ENCODE results near the gene ATP6V1C2. TPM values are rescaled to one million over a fixed set of nuclear protein-coding genes. Genes with fewer than 3 reads are reported as not detected.

ATP6V1C2 gene
- total and polyA plus RNA-seq, 2 of the 4 experiments (the other 2 are of a cell fraction): not detected

GRCh38 chr2:10826026-10826425, 104.6 kb downstream of the ATP6V1C2 start:
- Histone ChIP-seq H3K27ac (ENCODE audit: insufficient read depth, low read length) (no peak overlapping the region), H3K9ac (ENCODE audit: low read depth, low read length) (no peak overlapping the region), H3K79me1 (ENCODE audit: low read depth in 1 of 2, low read length in 2 of 2) (no peaks in the 10 kb centered on the region), H2BK15ac (ENCODE audit: low read depth, low read length) (no peak overlapping the region), H3K36me3 (ENCODE audit: control insufficient read depth, insufficient read depth, low read length) (no peaks in the 10 kb centered on the region), H2BK120ac (ENCODE audit: low read depth, low read length) (no peak overlapping the region), H2AK5ac (ENCODE audit: low read depth, low read length) (no peak overlapping the region), H4K5ac (ENCODE audit: low read depth, low read length) (no peak overlapping the region), H3K4me3 (ENCODE audit: insufficient read depth, low read depth, low read length) (no peak overlapping the region), H2AK9ac (replicated peaks; ENCODE audit: low read depth, low read length, poor library complexity) (no peak overlapping the region), H4K8ac (ENCODE audit: low read depth in 2 of 2, low read length in 2 of 2) (no peak overlapping the region), H2BK20ac (ENCODE audit: low read depth, low read length) (no peak overlapping the region), H3K4ac (ENCODE audit: low read depth, low read length) (no peak overlapping the region), H4K91ac (ENCODE audit: insufficient read depth, low read depth, low read length) (no peak overlapping the region), H3K4me2 (ENCODE audit: low read depth, low read length) (no peak overlapping the region), H3K23ac (ENCODE audit: low read depth, low read length) (no peak overlapping the region), H3K9me3 (ENCODE audit: control insufficient read depth, insufficient read depth, low read length) (no peaks in the 10 kb centered on the region; the same call in 1 of the 2 replicates), H3K18ac (ENCODE audit: low read depth, low read length) (no peak overlapping the region), H3K56ac (ENCODE audit: extremely low read depth, insufficient read depth, low read length) (no peak overlapping the region), H3K14ac (replicated peaks; ENCODE audit: low read depth, low read length) (no peak overlapping the region), H4K20me1 (ENCODE audit: insufficient read depth, low read length) (no peaks in the 10 kb centered on the region), H3K27me3 (ENCODE audit: control insufficient read depth, insufficient read depth, low read length) (peaks cover 60% of the 10 kb centered on the region), H2BK5ac (ENCODE audit: low read depth, low read length, poor library complexity, severe bottlenecking) (no peak overlapping the region), H2AFZ (replicated peaks; ENCODE audit: low read length, poor library complexity) (no peak overlapping the region), H3K4me1 (ENCODE audit: control insufficient read depth, insufficient read depth, low read length) (no peaks in the 10 kb centered on the region), H3K9me1 (ENCODE audit: insufficient read depth, low read length) (no peaks in the 10 kb centered on the region)
- dilution Hi-C loops (cut with HindIII; ENCODE audit: low sequenced_read_pairs, unreplicated experiment): no loop called here
- ATAC-seq (ENCODE audit: low read depth): no peak
- WGBS, 2 experiments (ENCODE audit: extremely low coverage in 2 of 2, insufficient read length in 1 of 2): 60% methylated on average over 1 of the region's 8 CpGs; no CpG with 5 or more reads in 1 of the 2 experiments
- CTCF ChIA-PET: no interaction called here
- BruUV-seq (replicated peaks): no TSS peak
- DNase-seq: no peak
- POLR2A ChIA-PET (ENCODE audit: unreplicated experiment): no interaction called here
- in situ Hi-C loops (cut with MboI; ENCODE audit: low sequenced_read_pairs): no loop called here
- intact Hi-C loops (cut with micrococcal nuclease): no loop called here
- TF ChIP-seq MAZ (IDR thresholded peaks at IDR 0.05; ENCODE audit: borderline replicate concordance, low read depth, low read length) (no peak), RCOR1 (IDR thresholded peaks at IDR 0.05; ENCODE audit: insufficient replicate concordance, low read length) (no peak), BHLHE40 (IDR thresholded peaks at IDR 0.05; ENCODE audit: low read depth, low read length) (no peak), SMC3 (IDR thresholded peaks at IDR 0.05; ENCODE audit: low read depth, low read length) (no peak), CHD1 (IDR thresholded peaks at IDR 0.05; ENCODE audit: low read depth, low read length) (no peak), CEBPB (IDR thresholded peaks at IDR 0.05; ENCODE audit: low read depth, low read length) (no peak), MXI1 (IDR thresholded peaks at IDR 0.05; ENCODE audit: borderline replicate concordance, low read depth, low read length) (no peak), RFX5 (IDR thresholded peaks at IDR 0.05; ENCODE audit: low read depth, low read length) (no peak)
- TF ChIP-seq, protein P1, sequence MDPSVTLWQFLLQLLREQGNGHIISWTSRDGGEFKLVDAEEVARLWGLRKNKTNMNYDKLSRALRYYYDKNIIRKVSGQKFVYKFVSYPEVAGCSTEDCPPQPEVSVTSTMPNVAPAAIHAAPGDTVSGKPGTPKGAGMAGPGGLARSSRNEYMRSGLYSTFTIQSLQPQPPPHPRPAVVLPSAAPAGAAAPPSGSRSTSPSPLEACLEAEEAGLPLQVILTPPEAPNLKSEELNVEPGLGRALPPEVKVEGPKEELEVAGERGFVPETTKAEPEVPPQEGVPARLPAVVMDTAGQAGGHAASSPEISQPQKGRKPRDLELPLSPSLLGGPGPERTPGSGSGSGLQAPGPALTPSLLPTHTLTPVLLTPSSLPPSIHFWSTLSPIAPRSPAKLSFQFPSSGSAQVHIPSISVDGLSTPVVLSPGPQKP (IDR thresholded peaks at IDR 0.05; ENCODE audit: borderline replicate concordance, low read depth, low read length): no peak
- TF ChIP-seq, protein P2, sequence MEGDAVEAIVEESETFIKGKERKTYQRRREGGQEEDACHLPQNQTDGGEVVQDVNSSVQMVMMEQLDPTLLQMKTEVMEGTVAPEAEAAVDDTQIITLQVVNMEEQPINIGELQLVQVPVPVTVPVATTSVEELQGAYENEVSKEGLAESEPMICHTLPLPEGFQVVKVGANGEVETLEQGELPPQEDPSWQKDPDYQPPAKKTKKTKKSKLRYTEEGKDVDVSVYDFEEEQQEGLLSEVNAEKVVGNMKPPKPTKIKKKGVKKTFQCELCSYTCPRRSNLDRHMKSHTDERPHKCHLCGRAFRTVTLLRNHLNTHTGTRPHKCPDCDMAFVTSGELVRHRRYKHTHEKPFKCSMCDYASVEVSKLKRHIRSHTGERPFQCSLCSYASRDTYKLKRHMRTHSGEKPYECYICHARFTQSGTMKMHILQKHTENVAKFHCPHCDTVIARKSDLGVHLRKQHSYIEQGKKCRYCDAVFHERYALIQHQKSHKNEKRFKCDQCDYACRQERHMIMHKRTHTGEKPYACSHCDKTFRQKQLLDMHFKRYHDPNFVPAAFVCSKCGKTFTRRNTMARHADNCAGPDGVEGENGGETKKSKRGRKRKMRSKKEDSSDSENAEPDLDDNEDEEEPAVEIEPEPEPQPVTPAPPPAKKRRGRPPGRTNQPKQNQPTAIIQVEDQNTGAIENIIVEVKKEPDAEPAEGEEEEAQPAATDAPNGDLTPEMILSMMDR (conservative IDR thresholded peaks at IDR 0.05; ENCODE audit: low read depth, low read length): no peak
- TF ChIP-seq, protein P3, sequence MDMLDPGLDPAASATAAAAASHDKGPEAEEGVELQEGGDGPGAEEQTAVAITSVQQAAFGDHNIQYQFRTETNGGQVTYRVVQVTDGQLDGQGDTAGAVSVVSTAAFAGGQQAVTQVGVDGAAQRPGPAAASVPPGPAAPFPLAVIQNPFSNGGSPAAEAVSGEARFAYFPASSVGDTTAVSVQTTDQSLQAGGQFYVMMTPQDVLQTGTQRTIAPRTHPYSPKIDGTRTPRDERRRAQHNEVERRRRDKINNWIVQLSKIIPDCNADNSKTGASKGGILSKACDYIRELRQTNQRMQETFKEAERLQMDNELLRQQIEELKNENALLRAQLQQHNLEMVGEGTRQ (IDR thresholded peaks at IDR 0.05; ENCODE audit: low read depth, low read length): no peak
